Skeletal muscle tissue (tissue), 4 donors: ENCODE results near the gene MORN3. TPM values are rescaled to one million over a fixed set of nuclear protein-coding genes. Genes with fewer than 3 reads are reported as not detected.

Experiments
- H3K27ac ChIP-seq: one replicate; pipeline ENCODE4 v1.7.0; 2013; ENCODE audit warnings: mild to moderate bottlenecking, low read depth, low read length, inconsistent platforms
- H3K27me3 ChIP-seq, 3 donors: one replicate each; pipeline ENCODE4 v1.7.0; 2013; ENCODE audit warnings: low read length in 3 of 3; ENCODE audit not compliant: control insufficient read depth in 3 of 3, insufficient read depth in 3 of 3
- H3K36me3 ChIP-seq, 3 donors: one replicate each; pipeline ENCODE4 v1.7.0; 2013; ENCODE audit warnings: low read length in 3 of 3; ENCODE audit not compliant: control insufficient read depth in 3 of 3, insufficient read depth in 3 of 3
- H3K4me1 ChIP-seq, 3 donors: one replicate each; pipeline ENCODE4 v1.7.0; 2013; ENCODE audit warnings: low read length in 3 of 3, mild to moderate bottlenecking in 3 of 3; ENCODE audit not compliant: control insufficient read depth in 3 of 3, insufficient read depth in 3 of 3
- H3K4me3 ChIP-seq, 3 donors: one replicate each; pipeline ENCODE4 v1.7.0; 2013; ENCODE audit warnings: low read length in 3 of 3
- H3K9ac ChIP-seq, 3 donors: one replicate each; pipeline ENCODE4 v1.7.0; 2013; ENCODE audit warnings: low read length in 3 of 3, mild to moderate bottlenecking in 3 of 3, moderate library complexity in 2 of 3, low read depth in 1 of 3
- H3K9me3 ChIP-seq, 3 donors: one replicate each; pipeline ENCODE4 v1.7.0; 2013; ENCODE audit warnings: low read length in 3 of 3; ENCODE audit not compliant: control insufficient read depth in 3 of 3
- total RNA-seq: library from RNA; depleted of rRNA; stranded (reverse); fragments of >200 nt; gene quantifications from one replicate; pipeline ENCODE4 v1.2.3, GENCODE V29; 2014
- donor health status: Osteomylitis.

The MORN3 gene
- total RNA-seq, 1 donor from 2014 or later, result under 0.01 TPM

GRCh38 chr12:121628037-121628436 is 41.4 kb downstream of the MORN3 start:
- Histone ChIP-seq H3K4me3 (peak overlapping the region; percentile 82 to 84 (median 82)), H3K9ac (peak overlapping the region; percentile 64 to 92 (median 66))

GRCh38 chr12:121626853-121627640 is 42.4 kb downstream of the MORN3 start:
- peak overlapping the region; percentile 84 for H3K27ac ChIP-seq
- H3K36me3 ChIP-seq, result peaks cover 0 to 2% (median 0%) of the 10 kb centered on the region in 3 donors
- H3K4me3 ChIP-seq, result peak overlapping the region; percentile 82 to 84 (median 82)
- no peaks in the 10 kb centered on the region for H3K9me3 ChIP-seq
- peak overlapping the region; percentile 81 to 92 (median 85) for H3K9ac ChIP-seq
- peaks cover 41 to 60% (median 52%) of the 10 kb centered on the region in 3 donors for H3K4me1 ChIP-seq
- H3K27me3 ChIP-seq, result no peaks in the 10 kb centered on the region

More at GRCh38 chr12:121628037-121628436, 41.4 kb downstream of the MORN3 start:
- Histone ChIP-seq H3K27me3 (no peaks in the 10 kb centered on the region), H3K36me3 (peaks cover 0 to 2% (median 0%) of the 10 kb centered on the region in 3 donors), H3K9me3 (no peaks in the 10 kb centered on the region), H3K4me1 (peaks cover 51 to 70% (median 62%) of the 10 kb centered on the region in 3 donors), H3K27ac (peak overlapping the region; percentile 84)

DNA sequence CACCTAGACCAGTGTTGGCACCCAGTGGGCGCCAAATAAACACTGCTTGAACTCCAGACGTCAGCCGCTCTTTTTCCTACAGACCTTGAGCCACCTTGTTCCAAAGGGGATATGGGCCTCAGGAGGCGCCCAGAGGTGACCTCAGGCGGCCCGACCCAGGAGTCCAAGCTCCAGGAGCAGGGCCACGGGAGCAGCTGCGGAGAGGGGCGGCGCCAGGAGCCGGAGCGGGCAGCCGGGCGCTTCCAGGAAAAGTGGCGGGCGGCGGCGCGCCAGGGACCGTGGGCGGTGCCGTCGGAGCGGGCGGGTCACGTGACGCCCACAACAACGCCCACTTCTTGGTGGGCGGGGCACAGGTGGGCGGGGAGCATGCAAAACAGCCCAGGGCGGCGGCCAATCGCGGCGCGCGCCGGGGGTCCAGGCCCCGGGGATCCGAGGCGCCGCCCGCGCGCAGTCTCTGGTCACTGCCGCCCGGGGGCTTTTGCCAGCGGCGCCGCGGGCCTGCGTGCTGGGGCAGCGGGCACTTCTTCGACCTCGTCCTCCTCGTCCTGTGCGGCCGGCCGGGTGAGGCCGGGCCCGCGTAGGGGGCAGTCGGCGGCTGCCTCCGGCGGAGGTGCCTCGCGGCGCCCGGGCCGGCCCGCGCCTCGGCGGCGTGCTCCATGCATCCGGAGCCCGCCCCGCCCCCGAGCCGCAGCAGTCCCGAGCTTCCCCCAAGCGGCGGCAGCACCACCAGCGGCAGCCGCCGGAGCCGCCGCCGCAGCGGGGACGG is 43.2 kb downstream of the MORN3 start, which contains the start of gene ORAI1:
Gene ORAI1 (plus strand): TSS at position 444 of the 766 bp plus-strand sequence.
- peaks cover 37 to 53% (median 45%) of the 10 kb centered on the region in 3 donors for H3K4me1 ChIP-seq
- no peaks in the 10 kb centered on the region for H3K27me3 ChIP-seq
- peak within 1 kb of the TSS; percentile 82 to 84 (median 82) for H3K4me3 ChIP-seq
- H3K27ac ChIP-seq, result peak within 1 kb of the TSS; percentile 84
- peaks cover 0 to 2% (median 0%) of the 10 kb centered on the region in 3 donors for H3K36me3 ChIP-seq
- no peaks in the 10 kb centered on the region for H3K9me3 ChIP-seq
- H3K9ac ChIP-seq, result peak within 1 kb of the TSS; percentile 81 to 92 (median 85)

DNA sequence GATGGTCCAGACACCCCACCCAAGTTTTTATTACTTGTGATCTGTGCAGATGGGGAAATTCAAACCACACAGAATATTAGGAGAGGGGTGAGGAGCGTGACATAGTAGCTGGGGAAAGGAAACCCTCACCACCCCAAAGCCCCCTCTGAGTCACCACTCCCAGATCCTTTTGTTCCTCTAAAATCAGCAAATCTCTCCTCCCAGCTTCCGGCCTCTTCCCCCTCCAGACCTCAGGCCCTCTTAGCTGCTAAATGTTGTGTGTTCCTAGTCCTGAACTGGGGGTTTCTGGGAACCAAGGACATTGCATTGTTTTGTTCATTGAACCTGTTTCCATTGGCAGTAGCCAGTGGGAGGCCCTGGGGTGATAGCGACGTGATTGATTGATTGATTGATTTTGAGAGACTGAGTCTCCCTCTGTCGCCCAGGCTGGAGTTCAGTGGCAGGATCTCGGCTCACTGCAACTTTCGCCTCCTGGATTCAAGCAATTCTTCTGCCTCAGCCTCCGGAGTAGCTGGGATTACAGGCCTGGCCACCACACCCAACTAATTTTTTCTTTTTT is 49.0 kb downstream of the MORN3 start:
- Histone ChIP-seq H3K4me1 (peaks cover 5 to 7% (median 5%) of the 10 kb centered on the region in 3 donors), H3K27ac (no peak overlapping the region), H3K27me3 (no peaks in the 10 kb centered on the region), H3K4me3 (no peak overlapping the region), H3K9me3 (no peaks in the 10 kb centered on the region), H3K36me3 (no peaks in the 10 kb centered on the region), H3K9ac (no peak overlapping the region)

DNA sequence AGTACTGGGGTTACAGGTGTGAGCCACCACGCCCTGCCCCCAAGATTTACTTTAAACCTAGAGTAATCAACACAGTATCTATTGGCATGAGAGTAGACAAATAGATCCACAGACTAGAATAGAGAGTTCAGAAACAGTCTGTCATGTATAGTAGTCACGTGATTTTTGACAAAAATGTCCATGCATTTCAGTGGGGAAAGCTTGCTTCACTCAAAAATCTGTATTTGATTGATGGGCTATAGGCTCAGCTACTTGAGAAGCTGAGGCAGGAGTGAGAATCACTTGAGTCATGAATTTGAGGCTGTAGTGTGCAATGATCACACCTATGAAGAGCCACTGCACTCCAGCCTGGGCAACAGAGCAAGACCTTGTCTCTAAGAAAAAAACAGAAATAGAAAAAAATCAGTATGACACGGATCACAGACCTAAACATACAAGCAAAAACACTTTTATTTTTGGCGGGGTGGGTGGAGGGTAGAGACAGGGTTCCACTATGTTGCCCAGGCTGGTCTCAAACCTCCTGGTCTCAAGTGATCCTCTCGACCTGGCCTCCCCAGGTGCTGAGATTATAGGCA is 50.7 kb downstream of the MORN3 start:
- Histone ChIP-seq H3K27me3 (no peaks in the 10 kb centered on the region), H3K4me1 (no peaks in the 10 kb centered on the region), H3K9me3 (no peaks in the 10 kb centered on the region), H3K27ac (no peak overlapping the region), H3K9ac (no peak overlapping the region), H3K4me3 (no peak overlapping the region), H3K36me3 (no peaks in the 10 kb centered on the region)

GRCh38 chr12:121614872-121615467 is 54.5 kb downstream of the MORN3 start:
- H3K4me1 ChIP-seq, result peaks cover 10 to 15% (median 10%) of the 10 kb centered on the region in 3 donors
- H3K4me3 ChIP-seq, result no peak overlapping the region
- no peak overlapping the region for H3K9ac ChIP-seq
- H3K9me3 ChIP-seq, result no peaks in the 10 kb centered on the region
- H3K36me3 ChIP-seq, result no peaks in the 10 kb centered on the region
- no peak overlapping the region for H3K27ac ChIP-seq
- no peaks in the 10 kb centered on the region for H3K27me3 ChIP-seq

DNA sequence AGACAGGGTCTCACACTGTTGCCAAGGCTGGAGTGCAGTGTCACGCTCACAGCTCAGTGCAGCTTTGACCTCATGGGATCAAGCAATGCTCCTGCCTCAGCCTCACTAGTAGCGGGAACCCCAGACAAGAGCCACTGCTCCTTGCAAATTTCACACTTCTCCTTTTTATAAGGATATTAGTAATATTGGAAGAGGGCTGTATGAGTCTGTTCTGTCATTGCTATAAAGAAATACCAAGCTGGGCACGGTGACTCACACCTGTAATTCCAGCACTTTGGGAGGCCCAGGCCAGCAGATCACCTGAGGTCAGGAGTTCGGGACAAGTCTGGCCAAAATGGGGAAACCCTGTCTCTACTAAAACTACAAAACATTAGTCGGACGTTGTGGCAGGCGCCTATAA is 56.0 kb downstream of the MORN3 start:
- Histone ChIP-seq H3K36me3 (no peaks in the 10 kb centered on the region), H3K27ac (no peak overlapping the region), H3K4me1 (peaks cover 11 to 15% (median 11%) of the 10 kb centered on the region in 3 donors), H3K9ac (no peak overlapping the region), H3K27me3 (no peaks in the 10 kb centered on the region), H3K9me3 (no peaks in the 10 kb centered on the region), H3K4me3 (no peak overlapping the region)

DNA sequence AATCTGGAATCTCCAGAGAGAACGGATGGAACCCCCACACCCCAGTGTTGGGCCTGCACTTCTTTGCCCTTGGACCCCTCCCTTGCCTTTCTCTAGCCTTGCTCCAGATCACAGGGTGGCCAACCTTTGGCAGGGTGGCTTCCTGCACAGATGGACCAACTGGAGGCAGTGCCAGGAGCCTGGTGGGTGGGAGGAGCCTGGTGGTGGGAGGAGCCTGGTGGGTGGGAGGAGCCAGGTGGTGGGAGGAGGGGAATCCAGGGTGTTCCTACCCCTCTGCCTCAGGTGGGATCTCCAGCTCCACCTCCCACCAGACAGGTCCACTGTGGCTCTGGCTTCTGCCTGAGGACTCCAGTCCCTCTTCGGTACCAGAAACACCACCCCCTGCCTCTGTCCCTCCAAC is 58.1 kb downstream of the MORN3 start:
- no peak overlapping the region for H3K4me3 ChIP-seq
- peak overlapping the region; percentile 83 for H3K27ac ChIP-seq
- no peaks in the 10 kb centered on the region for H3K36me3 ChIP-seq
- no peaks in the 10 kb centered on the region for H3K27me3 ChIP-seq
- peaks cover 11 to 15% (median 11%) of the 10 kb centered on the region in 3 donors for H3K4me1 ChIP-seq
- H3K9ac ChIP-seq, result peak overlapping the region in 1 of 3 donors; percentile 81
- no peaks in the 10 kb centered on the region for H3K9me3 ChIP-seq
